Epithelial cell of proximal tubule (primary cell): ENCODE measurements around the gene GPRIN3. TPM values are rescaled to one million over a fixed set of nuclear protein-coding genes. Genes with fewer than 3 reads are reported as not detected.

Source experiments
- DNase-seq: peaks from one replicate; pipeline ENCODE4 v3.0.0-alpha.2; 2011; ENCODE audit warnings: low read depth
- H3K4me3 ChIP-seq: 2 replicates; pipeline ENCODE4 v1.5.1; 2011; ENCODE audit warnings: low read depth, mild to moderate bottlenecking, low read length
- total RNA-seq: library from RNA; depleted of rRNA; stranded (reverse); fragments of >200 nt; gene quantifications from 2 replicates; pipeline ENCODE4 v1.2.3, GENCODE V29; 2015
- TF ChIP-seq, protein P1 (sequence below): conservative IDR thresholded peaks from 2 replicates; pipeline ENCODE4 v1.5.1; 2012; ENCODE audit warnings: low read depth, mild to moderate bottlenecking, low read length

GPRIN3 gene
- total RNA-seq, 1 donor from 2014 or later = 2.0 TPM

DNA sequence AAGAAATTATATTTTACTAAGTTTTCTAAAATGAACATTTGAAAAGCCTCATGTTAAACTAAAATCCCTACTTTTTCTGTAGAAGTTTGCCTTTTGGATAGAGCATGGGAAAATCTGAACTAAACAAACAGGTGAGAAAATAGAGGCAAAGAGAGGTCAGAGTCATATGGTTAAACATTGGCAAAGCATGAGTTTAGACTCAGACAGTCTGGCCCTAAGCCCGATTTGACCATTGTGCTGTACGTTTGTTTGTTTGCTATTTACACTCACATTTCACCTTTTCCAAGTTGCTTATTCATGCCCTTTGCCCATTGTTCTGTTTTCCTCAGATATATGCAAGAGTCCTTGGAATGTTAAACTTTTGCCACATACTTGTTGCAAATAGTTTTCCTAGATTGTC, 110.9 kb downstream of the GPRIN3 start:
- no peak overlapping the region for H3K4me3 ChIP-seq
- TF ChIP-seq, protein P1, sequence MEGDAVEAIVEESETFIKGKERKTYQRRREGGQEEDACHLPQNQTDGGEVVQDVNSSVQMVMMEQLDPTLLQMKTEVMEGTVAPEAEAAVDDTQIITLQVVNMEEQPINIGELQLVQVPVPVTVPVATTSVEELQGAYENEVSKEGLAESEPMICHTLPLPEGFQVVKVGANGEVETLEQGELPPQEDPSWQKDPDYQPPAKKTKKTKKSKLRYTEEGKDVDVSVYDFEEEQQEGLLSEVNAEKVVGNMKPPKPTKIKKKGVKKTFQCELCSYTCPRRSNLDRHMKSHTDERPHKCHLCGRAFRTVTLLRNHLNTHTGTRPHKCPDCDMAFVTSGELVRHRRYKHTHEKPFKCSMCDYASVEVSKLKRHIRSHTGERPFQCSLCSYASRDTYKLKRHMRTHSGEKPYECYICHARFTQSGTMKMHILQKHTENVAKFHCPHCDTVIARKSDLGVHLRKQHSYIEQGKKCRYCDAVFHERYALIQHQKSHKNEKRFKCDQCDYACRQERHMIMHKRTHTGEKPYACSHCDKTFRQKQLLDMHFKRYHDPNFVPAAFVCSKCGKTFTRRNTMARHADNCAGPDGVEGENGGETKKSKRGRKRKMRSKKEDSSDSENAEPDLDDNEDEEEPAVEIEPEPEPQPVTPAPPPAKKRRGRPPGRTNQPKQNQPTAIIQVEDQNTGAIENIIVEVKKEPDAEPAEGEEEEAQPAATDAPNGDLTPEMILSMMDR = no peak
- DNase-seq = peak; percentile 46

DNA sequence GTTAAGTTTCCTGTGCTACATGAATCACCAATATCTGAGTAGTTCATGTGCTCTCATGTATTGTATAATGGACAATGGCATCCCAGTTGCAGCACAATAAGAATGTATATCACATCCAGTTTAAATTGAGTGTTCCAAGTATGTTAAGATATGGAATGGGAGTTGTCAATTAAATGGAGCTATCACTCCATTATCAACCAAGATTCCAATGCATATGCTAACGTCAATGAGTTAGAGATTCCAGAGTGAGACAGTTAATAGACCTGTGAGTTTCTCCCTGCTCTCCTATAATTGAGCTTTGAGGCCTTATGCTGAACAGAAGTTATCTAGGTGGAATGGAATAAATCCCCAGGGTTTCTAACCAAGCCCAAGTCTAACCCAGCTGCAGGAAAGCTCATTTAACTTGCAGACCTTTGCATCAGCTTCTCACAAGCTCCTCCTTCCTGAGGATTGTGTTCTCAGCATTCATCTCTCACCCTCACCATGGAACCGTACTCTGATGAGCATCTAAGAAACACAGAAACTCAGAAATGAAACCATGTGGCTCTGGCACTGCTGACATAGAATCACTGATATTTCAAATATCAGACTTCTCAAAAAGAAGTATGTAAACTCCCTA, 111.4 kb downstream of the GPRIN3 start:
- no peak for DNase-seq
- no peak overlapping the region for H3K4me3 ChIP-seq
- TF ChIP-seq, protein P1 = no peak

DNA sequence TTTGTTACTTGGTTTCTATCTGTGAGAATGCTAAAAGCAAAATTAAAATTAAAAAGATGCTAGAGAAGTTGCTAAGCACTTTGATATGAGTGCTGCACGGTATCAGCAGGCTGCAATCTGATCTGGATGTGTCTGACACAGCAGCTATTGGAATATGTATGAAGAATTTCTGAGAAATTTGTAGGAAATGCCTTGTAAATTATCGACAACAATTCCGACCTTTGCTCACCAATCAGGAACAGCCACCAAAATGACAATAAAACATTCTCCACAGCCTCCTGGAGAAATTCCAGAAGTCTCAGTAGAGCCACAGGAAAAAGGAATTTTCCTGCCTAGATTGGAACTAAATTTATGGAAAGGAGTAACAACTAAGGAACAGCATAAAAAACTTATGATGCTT, 113.8 kb downstream of the GPRIN3 start:
- DNase-seq = no peak
- TF ChIP-seq, protein P1 = no peak
- H3K4me3 ChIP-seq = no peak overlapping the region

Other genes starting within 250 kb of the GPRIN3 start
- 3.2 and 6.7 TPM in 2 replicates for gene TIGD2, start 196.3 kb downstream of the GPRIN3 start, total RNA-seq